ENCODE results near the gene PTGIR.
"Not testable (repeated sequence)": the region's sequence is repeated elsewhere in the genome, so short reads cannot be mapped to it uniquely, and the experiment has no call there.

Gene PTGIR

DNA sequence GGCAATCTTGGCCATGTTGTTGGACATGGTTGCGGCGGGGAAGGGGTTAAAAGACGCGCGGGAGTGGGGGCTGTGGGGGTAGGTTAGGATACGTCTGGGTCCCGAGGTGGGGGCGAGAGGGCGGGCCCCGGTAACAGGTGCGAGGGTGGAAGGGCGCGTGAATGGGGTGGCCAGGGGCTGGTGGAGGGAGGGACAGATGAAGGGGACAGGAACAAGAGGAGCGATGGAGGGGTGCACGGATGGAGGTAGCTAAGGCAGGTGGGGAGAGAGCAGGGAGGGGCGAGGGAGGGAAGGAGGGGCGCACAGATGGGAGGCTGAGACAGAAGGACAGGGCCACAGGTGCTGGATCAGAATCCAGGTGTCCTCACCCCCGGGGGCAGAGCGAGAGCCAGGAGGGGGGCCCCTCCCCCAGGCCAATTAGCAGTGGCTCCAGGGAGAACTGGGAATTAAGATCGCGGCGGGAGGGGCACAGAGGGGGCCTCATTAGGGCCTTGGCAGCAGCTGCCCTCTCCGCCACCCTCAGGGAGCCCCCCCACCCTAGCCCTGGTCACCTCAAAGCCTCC, 9.8 kb upstream of the PTGIR start:
- H3K9me3 ChIP-seq (ENCODE audit: control insufficient read depth, low read length) = no peaks in the 10 kb centered on the region
- no peak overlapping the region for H3K4me3 ChIP-seq (ENCODE audit: low read length)
- peaks cover 64% of the 10 kb centered on the region for H3K27me3 ChIP-seq (ENCODE audit: control insufficient read depth, insufficient read depth, low read length)
- H3K9ac ChIP-seq (ENCODE audit: low read length) = no peak overlapping the region
- no peaks in the 10 kb centered on the region for H3K36me3 ChIP-seq (ENCODE audit: control insufficient read depth, insufficient read depth, low read length)
- peaks cover 31% of the 10 kb centered on the region for H3K4me1 ChIP-seq (ENCODE audit: control insufficient read depth, insufficient read depth, low read length)

DNA sequence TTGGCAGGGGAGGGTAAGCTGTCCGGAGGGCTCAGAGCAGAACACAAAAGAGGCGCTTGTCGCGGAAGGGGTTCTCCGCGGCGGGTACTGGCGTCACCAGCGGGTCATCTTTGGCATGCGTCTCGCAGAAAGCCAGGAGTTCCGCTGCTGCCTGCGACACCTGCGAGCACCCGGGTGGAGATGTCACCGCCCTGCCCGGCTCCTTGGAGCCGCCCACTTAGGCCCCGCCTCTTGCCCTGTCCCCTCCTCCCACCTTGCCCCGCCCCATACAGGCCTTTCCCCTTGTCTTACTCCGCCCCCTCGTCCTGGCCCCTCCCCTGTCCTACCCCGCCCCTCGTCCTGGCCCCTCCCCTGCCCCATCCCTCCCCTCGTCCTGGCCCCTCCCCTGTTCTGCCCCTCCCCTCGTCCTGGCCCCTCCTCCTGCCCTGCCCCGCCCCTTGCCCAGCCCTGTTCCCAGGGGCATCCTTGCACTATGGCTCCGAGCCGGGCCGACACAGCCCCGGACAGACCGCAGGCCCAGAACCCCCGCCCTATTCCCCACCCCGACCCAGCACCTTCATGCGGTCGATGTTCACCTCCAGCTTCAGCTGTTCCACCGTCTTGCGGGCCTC, 9.3 kb upstream of the PTGIR start:
- peaks cover 58% of the 10 kb centered on the region for H3K27me3 ChIP-seq (ENCODE audit: control insufficient read depth, insufficient read depth, low read length)
- H3K9ac ChIP-seq (ENCODE audit: low read length) = no peak overlapping the region
- no peaks in the 10 kb centered on the region for H3K36me3 ChIP-seq (ENCODE audit: control insufficient read depth, insufficient read depth, low read length)
- no peak overlapping the region for H3K4me3 ChIP-seq (ENCODE audit: low read length)
- no peaks in the 10 kb centered on the region for H3K9me3 ChIP-seq (ENCODE audit: control insufficient read depth, low read length)
- H3K4me1 ChIP-seq (ENCODE audit: control insufficient read depth, insufficient read depth, low read length) = peaks cover 25% of the 10 kb centered on the region

DNA sequence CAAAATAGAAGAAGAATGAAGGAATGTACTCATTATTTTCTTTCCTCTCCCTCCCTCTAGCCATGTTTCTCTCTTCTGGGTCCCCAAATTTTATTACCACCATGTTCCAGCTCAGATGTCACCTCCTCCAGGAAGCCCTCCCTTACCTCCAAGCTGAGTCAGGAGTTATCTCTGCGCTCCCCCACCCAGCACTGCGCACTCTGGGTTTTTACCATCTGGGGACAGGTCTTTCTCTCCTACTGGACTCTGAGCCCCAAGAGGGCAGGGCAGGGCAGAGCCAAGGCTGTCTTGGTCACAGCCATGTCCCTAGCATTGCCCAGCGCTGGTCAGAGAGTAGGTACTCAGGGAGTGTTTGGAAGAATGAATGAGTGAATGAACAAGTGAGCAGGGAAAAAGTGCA, 8.2 kb upstream of the PTGIR start:
- H3K27me3 ChIP-seq (ENCODE audit: control insufficient read depth, insufficient read depth, low read length) = peaks cover 48% of the 10 kb centered on the region
- no peaks in the 10 kb centered on the region for H3K36me3 ChIP-seq (ENCODE audit: control insufficient read depth, insufficient read depth, low read length)
- H3K9me3 ChIP-seq (ENCODE audit: control insufficient read depth, low read length) = no peaks in the 10 kb centered on the region
- peaks cover 16% of the 10 kb centered on the region for H3K4me1 ChIP-seq (ENCODE audit: control insufficient read depth, insufficient read depth, low read length)
- no peak overlapping the region for H3K4me3 ChIP-seq (ENCODE audit: low read length)
- H3K9ac ChIP-seq (ENCODE audit: low read length) = no peak overlapping the region

DNA sequence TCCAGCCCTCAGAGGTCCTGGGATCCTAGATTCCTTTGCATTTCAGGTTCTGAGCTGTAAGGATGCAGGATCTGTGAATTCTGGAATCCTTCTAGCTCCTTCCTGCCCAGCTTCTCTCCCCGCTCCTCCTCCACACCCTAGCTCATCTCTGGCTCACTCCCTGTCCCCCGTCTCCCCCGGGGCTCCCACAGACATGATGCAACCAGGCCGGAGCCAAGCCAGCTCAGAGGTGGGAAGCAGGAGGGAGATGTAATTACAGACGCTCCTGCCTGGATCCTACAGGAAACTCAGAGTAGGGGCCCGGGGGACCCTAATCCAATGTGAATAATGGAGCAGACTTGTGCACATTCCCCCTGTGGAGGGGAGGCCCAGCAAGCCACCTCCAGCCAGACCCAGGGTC, 6.6 kb upstream of the PTGIR start:
- Histone ChIP-seq H3K4me3 (ENCODE audit: low read length) (no peak overlapping the region), H3K4me1 (ENCODE audit: control insufficient read depth, insufficient read depth, low read length) (peaks cover 16% of the 10 kb centered on the region), H3K27me3 (ENCODE audit: control insufficient read depth, insufficient read depth, low read length) (peaks cover 34% of the 10 kb centered on the region), H3K36me3 (ENCODE audit: control insufficient read depth, insufficient read depth, low read length) (no peaks in the 10 kb centered on the region), H3K9ac (ENCODE audit: low read length) (no peak overlapping the region), H3K9me3 (ENCODE audit: control insufficient read depth, low read length) (no peaks in the 10 kb centered on the region)

DNA sequence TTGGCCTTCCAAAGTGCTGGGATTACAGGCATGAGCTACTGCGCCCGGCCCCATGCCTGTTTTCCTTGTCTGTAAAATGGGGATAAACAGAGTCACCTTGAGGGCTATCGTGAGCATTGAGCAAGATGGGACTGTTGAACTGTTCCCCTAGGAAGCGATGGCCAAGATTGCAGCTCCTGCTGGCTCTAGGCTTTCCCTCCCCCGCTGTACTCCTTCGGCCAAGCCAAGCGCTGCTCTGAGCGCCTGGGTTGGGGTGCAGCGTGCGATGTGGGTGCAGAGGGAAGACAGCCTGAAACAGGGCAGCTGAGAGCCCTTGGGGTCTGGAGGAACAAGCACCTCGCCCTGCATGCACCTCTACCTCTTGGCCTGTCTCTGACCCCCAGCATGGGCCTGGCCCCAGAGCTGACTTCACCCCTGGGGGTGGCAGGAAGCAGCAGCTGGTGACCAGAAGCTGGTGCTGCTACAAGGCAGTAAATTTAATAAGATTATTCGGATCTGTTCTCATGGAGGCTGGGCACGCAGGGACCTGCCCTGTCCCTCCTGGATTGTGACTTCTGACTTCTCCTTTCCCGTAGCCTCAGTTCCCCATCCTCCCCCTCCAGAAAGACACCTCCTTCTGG, 5.8 kb upstream of the PTGIR start:
- peaks cover 22% of the 10 kb centered on the region for H3K4me1 ChIP-seq (ENCODE audit: control insufficient read depth, insufficient read depth, low read length)
- no peaks in the 10 kb centered on the region for H3K36me3 ChIP-seq (ENCODE audit: control insufficient read depth, insufficient read depth, low read length)
- H3K9ac ChIP-seq (ENCODE audit: low read length) = no peak overlapping the region
- peaks cover 26% of the 10 kb centered on the region for H3K27me3 ChIP-seq (ENCODE audit: control insufficient read depth, insufficient read depth, low read length)
- H3K4me3 ChIP-seq (ENCODE audit: low read length) = no peak overlapping the region
- no peaks in the 10 kb centered on the region for H3K9me3 ChIP-seq (ENCODE audit: control insufficient read depth, low read length)

DNA sequence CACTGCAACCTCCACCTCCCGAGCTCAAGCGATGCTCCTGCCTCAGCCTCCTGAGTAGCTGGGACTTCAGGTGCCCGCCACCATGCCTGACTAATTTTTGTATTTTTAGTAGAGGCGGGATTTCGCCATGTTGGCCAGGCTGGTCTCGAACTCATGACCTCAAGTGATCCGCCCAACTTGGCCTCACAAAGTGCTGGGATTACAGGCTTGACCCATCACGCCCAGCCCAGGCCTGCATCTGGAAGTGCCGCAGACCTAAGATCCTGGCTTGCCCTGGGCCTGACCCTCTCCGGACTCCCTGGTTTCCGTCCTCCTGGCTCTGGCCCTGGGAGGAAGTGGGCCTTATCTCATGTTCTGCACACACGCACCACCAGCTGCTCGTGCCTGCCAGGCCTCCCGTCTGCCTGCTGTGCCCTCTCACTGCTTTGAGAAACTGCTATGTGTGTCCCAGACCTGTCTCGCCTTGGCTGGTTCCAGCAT, 4.7 kb upstream of the PTGIR start:
- Histone ChIP-seq H3K4me1 (ENCODE audit: control insufficient read depth, insufficient read depth, low read length) (peaks cover 20% of the 10 kb centered on the region), H3K9ac (ENCODE audit: low read length) (no peak overlapping the region)

DNA sequence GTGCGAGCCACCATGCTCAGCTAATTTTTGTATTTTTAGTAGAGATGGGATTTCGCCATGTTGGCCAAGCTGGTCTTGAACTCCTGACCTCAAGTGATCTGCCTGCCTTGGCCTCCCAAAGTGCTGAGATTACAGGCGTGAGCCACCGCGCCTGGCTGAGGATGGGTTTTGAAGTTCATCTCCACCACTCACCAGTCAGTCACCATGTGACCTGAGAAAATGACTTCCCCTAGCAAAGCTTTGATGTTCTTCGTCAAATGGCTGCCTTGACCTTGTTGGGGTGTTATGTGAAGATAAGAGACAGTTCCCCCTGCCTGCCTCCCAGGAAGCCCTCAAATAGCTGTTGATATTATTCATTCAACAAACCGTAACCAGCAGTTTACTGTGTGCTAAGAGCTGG, 4.1 kb upstream of the PTGIR start:
- not testable (repeated sequence) for H3K4me3 ChIP-seq (ENCODE audit: low read length); H3K9ac ChIP-seq (ENCODE audit: low read length); H3K9me3 ChIP-seq (ENCODE audit: control insufficient read depth, low read length); H3K36me3 ChIP-seq (ENCODE audit: control insufficient read depth, insufficient read depth, low read length)
- H3K4me1 ChIP-seq (ENCODE audit: control insufficient read depth, insufficient read depth, low read length) = peaks cover 17% of the 10 kb centered on the region
- H3K27me3 ChIP-seq (ENCODE audit: control insufficient read depth, insufficient read depth, low read length) = peaks cover 15% of the 10 kb centered on the region

More for the DNA sequence above, 4.7 kb upstream of the PTGIR start:
- Histone ChIP-seq H3K36me3 (ENCODE audit: control insufficient read depth, insufficient read depth, low read length) (no peaks in the 10 kb centered on the region), H3K27me3 (ENCODE audit: control insufficient read depth, insufficient read depth, low read length) (peaks cover 19% of the 10 kb centered on the region), H3K9me3 (ENCODE audit: control insufficient read depth, low read length) (no peaks in the 10 kb centered on the region), H3K4me3 (ENCODE audit: low read length) (no peak overlapping the region)

DNA sequence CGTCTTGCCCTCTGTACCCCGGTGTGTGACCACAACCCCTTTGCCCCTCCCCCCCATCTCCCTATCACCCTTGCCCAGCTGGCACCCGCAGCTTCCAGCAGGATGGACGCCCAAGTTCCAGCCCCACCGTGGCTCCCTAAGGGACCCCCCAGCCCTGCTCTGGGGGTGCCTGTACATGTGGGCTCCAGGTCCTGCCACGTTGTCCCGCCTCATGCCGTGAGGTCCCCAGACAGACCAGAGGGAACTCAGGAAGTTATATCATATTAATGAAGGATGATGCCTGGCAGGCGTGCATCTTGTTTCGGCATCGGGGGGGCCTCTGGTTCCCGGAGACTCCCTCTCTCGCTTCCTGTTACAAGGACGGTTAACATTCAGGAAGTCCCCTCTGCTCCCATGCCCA, 1.6 kb upstream of the PTGIR start:
- Histone ChIP-seq H3K9ac (ENCODE audit: low read length) (no peak overlapping the region), H3K36me3 (ENCODE audit: control insufficient read depth, insufficient read depth, low read length) (no peaks in the 10 kb centered on the region), H3K27me3 (ENCODE audit: control insufficient read depth, insufficient read depth, low read length) (peaks cover 4% of the 10 kb centered on the region), H3K4me3 (ENCODE audit: low read length) (no peak overlapping the region), H3K9me3 (ENCODE audit: control insufficient read depth, low read length) (no peaks in the 10 kb centered on the region), H3K4me1 (ENCODE audit: control insufficient read depth, insufficient read depth, low read length) (peaks cover 6% of the 10 kb centered on the region)

DNA sequence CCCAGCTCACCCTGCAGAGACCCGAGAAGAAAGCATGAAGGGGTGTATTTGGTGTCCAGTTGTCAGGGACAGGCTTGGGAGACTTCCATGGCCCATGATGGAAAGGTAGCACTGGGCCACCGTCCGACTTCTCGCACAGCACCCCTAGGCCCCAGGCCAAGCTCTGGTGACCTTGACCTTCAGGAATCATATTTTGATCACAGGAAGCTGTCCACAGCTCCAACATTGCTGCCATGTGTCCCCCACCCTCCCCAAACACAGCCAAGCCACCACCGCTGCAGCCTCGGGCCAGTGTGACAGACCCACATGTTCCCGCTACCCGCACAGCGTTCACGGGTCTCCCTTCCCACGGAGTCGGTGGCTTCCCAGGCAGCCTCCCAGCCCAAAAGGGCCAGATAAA, 842 bp upstream of the PTGIR start:
- Histone ChIP-seq H3K36me3 (ENCODE audit: control insufficient read depth, insufficient read depth, low read length) (no peaks in the 10 kb centered on the region), H3K27me3 (ENCODE audit: control insufficient read depth, insufficient read depth, low read length) (peaks cover 2% of the 10 kb centered on the region), H3K4me1 (ENCODE audit: control insufficient read depth, insufficient read depth, low read length) (peaks cover 6% of the 10 kb centered on the region), H3K9me3 (ENCODE audit: control insufficient read depth, low read length) (no peaks in the 10 kb centered on the region), H3K9ac (ENCODE audit: low read length) (peak overlapping the region; percentile 13), H3K4me3 (ENCODE audit: low read length) (no peak overlapping the region)

DNA sequence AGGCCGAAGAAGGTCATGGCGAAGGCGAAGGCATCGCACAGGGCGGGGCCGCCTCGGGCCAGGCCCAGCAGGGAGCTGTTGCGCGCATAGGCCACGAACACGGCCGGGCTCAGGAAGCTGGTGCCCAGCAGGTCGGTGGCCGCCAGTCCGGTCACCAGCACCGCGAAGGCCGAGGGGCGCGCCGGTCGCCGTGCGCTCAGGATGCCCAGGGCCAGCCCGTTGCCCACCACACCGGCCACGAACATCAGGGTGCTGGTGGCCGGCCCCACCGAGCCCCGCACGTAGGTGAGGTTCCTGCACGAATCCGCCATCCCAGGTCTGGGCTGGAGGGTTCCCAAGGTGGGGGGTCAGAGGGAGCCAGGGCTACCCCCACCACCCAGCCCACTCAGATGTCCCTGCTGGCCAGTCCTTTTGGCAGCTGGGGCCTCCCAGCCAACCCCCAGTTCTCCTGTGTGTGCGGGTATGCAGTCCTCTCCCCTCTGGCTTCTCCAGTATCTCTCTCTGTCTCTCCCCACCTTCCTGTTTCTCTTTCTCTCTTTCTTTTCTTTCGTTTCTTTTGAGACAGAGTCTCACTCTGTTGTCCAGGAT, 880 bp downstream of the PTGIR start:
- Histone ChIP-seq H3K27me3 (ENCODE audit: control insufficient read depth, insufficient read depth, low read length) (peaks cover 8% of the 10 kb centered on the region), H3K4me3 (ENCODE audit: low read length) (no peak overlapping the region), H3K9me3 (ENCODE audit: control insufficient read depth, low read length) (no peaks in the 10 kb centered on the region), H3K36me3 (ENCODE audit: control insufficient read depth, insufficient read depth, low read length) (no peaks in the 10 kb centered on the region), H3K9ac (ENCODE audit: low read length) (no peak overlapping the region), H3K4me1 (ENCODE audit: control insufficient read depth, insufficient read depth, low read length) (peaks cover 6% of the 10 kb centered on the region)

DNA sequence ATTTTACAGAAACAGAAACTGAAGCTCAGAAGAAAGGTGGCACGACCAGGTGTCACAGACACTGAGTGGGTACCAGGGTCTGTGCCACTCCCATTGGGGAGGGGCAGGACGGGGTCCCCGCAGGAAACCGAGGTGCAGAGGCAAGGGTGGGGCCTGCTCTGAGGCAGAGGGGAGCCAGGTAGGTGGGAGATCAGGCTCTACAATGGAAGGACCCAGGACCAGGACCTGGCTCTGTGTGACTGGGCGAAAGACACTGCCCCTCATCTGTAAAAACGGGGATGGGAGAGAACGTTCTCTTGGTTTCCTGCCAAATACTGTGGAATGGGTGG, 2.8 kb downstream of the PTGIR start:
- no peaks in the 10 kb centered on the region for H3K9me3 ChIP-seq (ENCODE audit: control insufficient read depth, low read length)
- no peak overlapping the region for H3K9ac ChIP-seq (ENCODE audit: low read length)
- H3K27me3 ChIP-seq (ENCODE audit: control insufficient read depth, insufficient read depth, low read length) = peaks cover 8% of the 10 kb centered on the region
- H3K4me3 ChIP-seq (ENCODE audit: low read length) = no peak overlapping the region
- no peaks in the 10 kb centered on the region for H3K36me3 ChIP-seq (ENCODE audit: control insufficient read depth, insufficient read depth, low read length)
- peaks cover 6% of the 10 kb centered on the region for H3K4me1 ChIP-seq (ENCODE audit: control insufficient read depth, insufficient read depth, low read length)
